ENCODE results near the gene PHEX. TPM values are rescaled to one million over a fixed set of nuclear protein-coding genes. Genes with fewer than 3 reads are reported as not detected.
"Not testable (repeated sequence)": the region's sequence is repeated elsewhere in the genome, so short reads cannot be mapped to it uniquely, and the experiment has no call there.

Gene PHEX
- total and polyA plus RNA-seq, 2 donors: 0.10 to 0.53 TPM

GRCh38 chrX:22203186-22203585 lies 171.1 kb downstream of the PHEX start:
- Histone ChIP-seq H3K27ac (ENCODE audit: low read depth) (no peak overlapping the region), H3K4me3 (ENCODE audit: low read depth, low read length) (no peak overlapping the region), H3K4me1 (ENCODE audit: insufficient read depth) (no peaks in the 10 kb centered on the region), H3K36me3 (ENCODE audit: insufficient read depth) (no peaks in the 10 kb centered on the region)
- DNase-seq (ENCODE audit: extremely low spot score): no peak

GRCh38 chrX:22206781-22207180 lies 174.7 kb downstream of the PHEX start:
- no peak for DNase-seq (ENCODE audit: extremely low spot score)
- no peak overlapping the region for H3K27ac ChIP-seq (ENCODE audit: low read depth)
- H3K4me3 ChIP-seq (ENCODE audit: low read depth, low read length): no peak overlapping the region
- H3K36me3 ChIP-seq (ENCODE audit: insufficient read depth): no peaks in the 10 kb centered on the region
- H3K4me1 ChIP-seq (ENCODE audit: insufficient read depth): no peaks in the 10 kb centered on the region
- 57% methylated on average over 1 of the region's 1 CpG for WGBS

- WGBS: 90% methylated on average over 2 of the region's 2 CpGs
- Histone ChIP-seq H3K27ac (ENCODE audit: low read depth) (no peak overlapping the region), H3K36me3 (ENCODE audit: insufficient read depth) (no peaks in the 10 kb centered on the region), H3K4me1 (ENCODE audit: insufficient read depth) (no peaks in the 10 kb centered on the region), H3K4me3 (ENCODE audit: low read depth, low read length) (no peak overlapping the region)
- DNase-seq (ENCODE audit: extremely low spot score): no peak
Measured at GRCh38 chrX:22220941-22221340, 188.8 kb downstream of the PHEX start.

GRCh38 chrX:22234380-22234779 lies 202.3 kb downstream of the PHEX start:
- Histone ChIP-seq H3K36me3 (ENCODE audit: insufficient read depth) (no peaks in the 10 kb centered on the region), H3K4me3 (ENCODE audit: low read depth, low read length) (no peak overlapping the region), H3K27ac (ENCODE audit: low read depth) (no peak overlapping the region), H3K4me1 (ENCODE audit: insufficient read depth) (no peaks in the 10 kb centered on the region)
- 82% methylated on average over 6 of the region's 6 CpGs for WGBS
- no peak for DNase-seq (ENCODE audit: extremely low spot score)

- DNase-seq (ENCODE audit: extremely low spot score): no peak
- WGBS: 76% methylated on average over 2 of the region's 2 CpGs
- Histone ChIP-seq H3K4me3 (ENCODE audit: low read depth, low read length) (no peak overlapping the region), H3K36me3 (ENCODE audit: insufficient read depth) (no peaks in the 10 kb centered on the region), H3K4me1 (ENCODE audit: insufficient read depth) (no peaks in the 10 kb centered on the region), H3K27ac (ENCODE audit: low read depth) (no peak overlapping the region)
Measured at GRCh38 chrX:22237479-22237878, 205.4 kb downstream of the PHEX start.

GRCh38 chrX:22246620-22247019 lies 214.5 kb downstream of the PHEX start:
- Histone ChIP-seq H3K4me1 (ENCODE audit: insufficient read depth) (no peaks in the 10 kb centered on the region), H3K36me3 (ENCODE audit: insufficient read depth) (no peaks in the 10 kb centered on the region), H3K4me3 (ENCODE audit: low read depth, low read length) (no peak overlapping the region), H3K27ac (ENCODE audit: low read depth) (no peak overlapping the region)
- WGBS: 89% methylated on average over 2 of the region's 2 CpGs
- DNase-seq (ENCODE audit: extremely low spot score): no peak

GRCh38 chrX:22247169-22247568 lies 215.0 kb downstream of the PHEX start:
- H3K27ac ChIP-seq (ENCODE audit: low read depth): no peak overlapping the region
- no peak for DNase-seq (ENCODE audit: extremely low spot score)
- no peaks in the 10 kb centered on the region for H3K36me3 ChIP-seq (ENCODE audit: insufficient read depth)
- H3K4me1 ChIP-seq (ENCODE audit: insufficient read depth): no peaks in the 10 kb centered on the region
- H3K4me3 ChIP-seq (ENCODE audit: low read depth, low read length): no peak overlapping the region
- WGBS: 73% methylated on average over 1 of the region's 1 CpG

GRCh38 chrX:22248401-22248800 lies 216.3 kb downstream of the PHEX start:
- H3K27ac ChIP-seq (ENCODE audit: low read depth): no peak overlapping the region
- WGBS: 85% methylated on average over 3 of the region's 3 CpGs
- no peaks in the 10 kb centered on the region for H3K36me3 ChIP-seq (ENCODE audit: insufficient read depth)
- no peak overlapping the region for H3K4me3 ChIP-seq (ENCODE audit: low read depth, low read length)
- no peaks in the 10 kb centered on the region for H3K4me1 ChIP-seq (ENCODE audit: insufficient read depth)
- DNase-seq (ENCODE audit: extremely low spot score): no peak

- WGBS: 76% methylated on average over 2 of the region's 2 CpGs
- no peak for DNase-seq (ENCODE audit: extremely low spot score)
- Histone ChIP-seq H3K4me3 (ENCODE audit: low read depth, low read length) (no peak overlapping the region), H3K27ac (ENCODE audit: low read depth) (no peak overlapping the region), H3K4me1 (ENCODE audit: insufficient read depth) (no peaks in the 10 kb centered on the region), H3K36me3 (ENCODE audit: insufficient read depth) (no peaks in the 10 kb centered on the region)
Measured at GRCh38 chrX:22249371-22249770, 217.2 kb downstream of the PHEX start.

GRCh38 chrX:22268706-22269105 lies 236.6 kb downstream of the PHEX start:
- Histone ChIP-seq H3K4me3 (ENCODE audit: low read depth, low read length) (no peak overlapping the region), H3K36me3 (ENCODE audit: insufficient read depth) (no peaks in the 10 kb centered on the region), H3K4me1 (ENCODE audit: insufficient read depth) (no peaks in the 10 kb centered on the region), H3K27ac (ENCODE audit: low read depth) (no peak overlapping the region)
- WGBS: 78% methylated on average over 6 of the region's 6 CpGs
- DNase-seq (ENCODE audit: extremely low spot score): no peak

GRCh38 chrX:22272613-22273012 lies 240.5 kb downstream of the PHEX start, which contains the start of gene CBLL2:
Gene CBLL2 (plus strand): TSS chrX:22272913. CDS start chrX:22272992, 79 bp downstream.
- DNase-seq (ENCODE audit: extremely low spot score): no peak
- H3K27ac ChIP-seq (ENCODE audit: low read depth): no peak within 1 kb of the TSS
- WGBS: 92% methylated on average over 13 of the region's 13 CpGs

GRCh38 chrX:22273714-22274317 lies 241.7 kb downstream of the PHEX start:
- H3K4me1 ChIP-seq (ENCODE audit: insufficient read depth): no peaks in the 10 kb centered on the region
- H3K4me3 ChIP-seq (ENCODE audit: low read depth, low read length): no peak overlapping the region
- no peaks in the 10 kb centered on the region for H3K36me3 ChIP-seq (ENCODE audit: insufficient read depth)
- 95% methylated on average over 15 of the region's 15 CpGs for WGBS
- H3K27ac ChIP-seq (ENCODE audit: low read depth): no peak overlapping the region
- DNase-seq (ENCODE audit: extremely low spot score): no peak

More at GRCh38 chrX:22272613-22273012, 240.5 kb downstream of the PHEX start, which contains the start of gene CBLL2:
- no peaks in the 10 kb centered on the region for H3K4me1 ChIP-seq (ENCODE audit: insufficient read depth)
- no peaks in the 10 kb centered on the region for H3K36me3 ChIP-seq (ENCODE audit: insufficient read depth)
- H3K4me3 ChIP-seq (ENCODE audit: low read depth, low read length): no peak within 1 kb of the TSS

- Histone ChIP-seq H3K27ac (ENCODE audit: low read depth) (no peak overlapping the region), H3K4me1 (ENCODE audit: insufficient read depth) (no peaks in the 10 kb centered on the region), H3K4me3 (ENCODE audit: low read depth, low read length) (no peak overlapping the region), H3K36me3 (ENCODE audit: insufficient read depth) (no peaks in the 10 kb centered on the region)
- WGBS: 90% methylated on average over 6 of the region's 6 CpGs
- DNase-seq (ENCODE audit: extremely low spot score): no peak
Measured at GRCh38 chrX:22276781-22277180, 244.7 kb downstream of the PHEX start.

- H3K4me1 ChIP-seq (ENCODE audit: insufficient read depth): no peaks in the 10 kb centered on the region
- no peak overlapping the region for H3K27ac ChIP-seq (ENCODE audit: low read depth)
- no peak overlapping the region for H3K4me3 ChIP-seq (ENCODE audit: low read depth, low read length)
- no peak for DNase-seq (ENCODE audit: extremely low spot score)
- H3K36me3 ChIP-seq (ENCODE audit: insufficient read depth): no peaks in the 10 kb centered on the region
- 67% methylated on average over 3 of the region's 3 CpGs for WGBS
Measured at GRCh38 chrX:22278375-22278774, 246.2 kb downstream of the PHEX start.

- H3K4me3 ChIP-seq (ENCODE audit: low read depth, low read length); DNase-seq (ENCODE audit: extremely low spot score); H3K27ac ChIP-seq (ENCODE audit: low read depth); H3K4me1 ChIP-seq (ENCODE audit: insufficient read depth); H3K36me3 ChIP-seq (ENCODE audit: insufficient read depth): not testable (repeated sequence)
- 89% methylated on average over 3 of the region's 3 CpGs for WGBS
Measured at GRCh38 chrX:22289209-22289608, 257.1 kb downstream of the PHEX start.
